ENCODE data around the gene MROH9. TPM values are rescaled to one million over a fixed set of nuclear protein-coding genes. Genes with fewer than 3 reads are reported as not detected.

The MROH9 gene
- total RNA-seq, 1 donor from 2014 or later: not detected

GRCh38 chr1:170927955-170928840 is 7.1 kb upstream of the MROH9 start:
- no peaks in the 10 kb centered on the region for H3K4me1 Mint-ChIP-seq (ENCODE audit: low read depth, unreplicated experiment)
- TF ChIP-seq CTCF (IDR thresholded peaks at IDR 0.05; ENCODE audit: partially characterized antibody, unreplicated experiment): no peak
- DNase-seq: no peak
- no peaks in the 10 kb centered on the region for H3K36me3 Mint-ChIP-seq (ENCODE audit: unreplicated experiment)
- H3K27ac Mint-ChIP-seq (ENCODE audit: unreplicated experiment): no peak overlapping the region
- H3K9me3 Mint-ChIP-seq (ENCODE audit: unreplicated experiment): no peaks in the 10 kb centered on the region
- peaks cover 2% of the 10 kb centered on the region for H3K27me3 Mint-ChIP-seq (ENCODE audit: unreplicated experiment)
- H3K4me3 Mint-ChIP-seq (ENCODE audit: unreplicated experiment): no peak overlapping the region

GRCh38 chr1:170929412-170929834 is 5.9 kb upstream of the MROH9 start:
- Mint-ChIP-seq H3K36me3 (ENCODE audit: unreplicated experiment) (no peaks in the 10 kb centered on the region), H3K27ac (ENCODE audit: unreplicated experiment) (no peak overlapping the region), H3K4me3 (ENCODE audit: unreplicated experiment) (no peak overlapping the region), H3K4me1 (ENCODE audit: low read depth, unreplicated experiment) (no peaks in the 10 kb centered on the region), H3K9me3 (ENCODE audit: unreplicated experiment) (no peaks in the 10 kb centered on the region), H3K27me3 (ENCODE audit: unreplicated experiment) (peaks cover 2% of the 10 kb centered on the region)
- no peak for DNase-seq
- TF ChIP-seq CTCF (IDR thresholded peaks at IDR 0.05; ENCODE audit: partially characterized antibody, unreplicated experiment): no peak

GRCh38 chr1:170929835-170930554 is 5.3 kb upstream of the MROH9 start:
- Mint-ChIP-seq H3K27me3 (ENCODE audit: unreplicated experiment) (peaks cover 2% of the 10 kb centered on the region), H3K36me3 (ENCODE audit: unreplicated experiment) (no peaks in the 10 kb centered on the region), H3K9me3 (ENCODE audit: unreplicated experiment) (no peaks in the 10 kb centered on the region), H3K27ac (ENCODE audit: unreplicated experiment) (no peak overlapping the region), H3K4me1 (ENCODE audit: low read depth, unreplicated experiment) (no peaks in the 10 kb centered on the region), H3K4me3 (ENCODE audit: unreplicated experiment) (no peak overlapping the region)
- peak; percentile 78 for TF ChIP-seq CTCF (IDR thresholded peaks at IDR 0.05; ENCODE audit: partially characterized antibody, unreplicated experiment)
- DNase-seq: no peak

- no peaks in the 10 kb centered on the region for H3K36me3 Mint-ChIP-seq (ENCODE audit: unreplicated experiment)
- TF ChIP-seq CTCF (IDR thresholded peaks at IDR 0.05; ENCODE audit: partially characterized antibody, unreplicated experiment): no peak
- no peaks in the 10 kb centered on the region for H3K4me1 Mint-ChIP-seq (ENCODE audit: low read depth, unreplicated experiment)
- no peak overlapping the region for H3K27ac Mint-ChIP-seq (ENCODE audit: unreplicated experiment)
- H3K4me3 Mint-ChIP-seq (ENCODE audit: unreplicated experiment): no peak overlapping the region
- DNase-seq: no peak
- H3K9me3 Mint-ChIP-seq (ENCODE audit: unreplicated experiment): no peaks in the 10 kb centered on the region
- peaks cover 2% of the 10 kb centered on the region for H3K27me3 Mint-ChIP-seq (ENCODE audit: unreplicated experiment)
Measured at GRCh38 chr1:170931650-170932049, 3.7 kb upstream of the MROH9 start.

- Mint-ChIP-seq H3K36me3 (ENCODE audit: unreplicated experiment) (no peaks in the 10 kb centered on the region), H3K27ac (ENCODE audit: unreplicated experiment) (no peak overlapping the region), H3K27me3 (ENCODE audit: unreplicated experiment) (no peaks in the 10 kb centered on the region), H3K4me3 (ENCODE audit: unreplicated experiment) (no peak overlapping the region), H3K4me1 (ENCODE audit: low read depth, unreplicated experiment) (no peaks in the 10 kb centered on the region), H3K9me3 (ENCODE audit: unreplicated experiment) (no peaks in the 10 kb centered on the region)
- no peak for DNase-seq
- TF ChIP-seq CTCF (IDR thresholded peaks at IDR 0.05; ENCODE audit: partially characterized antibody, unreplicated experiment): no peak
Measured at GRCh38 chr1:170932236-170932635, 3.1 kb upstream of the MROH9 start.
